Stimulated activated CD8-positive, alpha-beta memory T cell treated with anti-CD3 and anti-CD28 coated beads, Interleukin-4, amount 100 ng/mL, for 48 hours (primary cell): Measurements from ENCODE around the gene RTBDN.
"Not testable (repeated sequence)": the region's sequence is repeated elsewhere in the genome, so short reads cannot be mapped to it uniquely, and the experiment has no call there.

ENCODE experiments used
- DNase-seq: peaks from one replicate; pipeline ENCODE4 v3.0.0-alpha.2; 2020

Gene RTBDN

DNA sequence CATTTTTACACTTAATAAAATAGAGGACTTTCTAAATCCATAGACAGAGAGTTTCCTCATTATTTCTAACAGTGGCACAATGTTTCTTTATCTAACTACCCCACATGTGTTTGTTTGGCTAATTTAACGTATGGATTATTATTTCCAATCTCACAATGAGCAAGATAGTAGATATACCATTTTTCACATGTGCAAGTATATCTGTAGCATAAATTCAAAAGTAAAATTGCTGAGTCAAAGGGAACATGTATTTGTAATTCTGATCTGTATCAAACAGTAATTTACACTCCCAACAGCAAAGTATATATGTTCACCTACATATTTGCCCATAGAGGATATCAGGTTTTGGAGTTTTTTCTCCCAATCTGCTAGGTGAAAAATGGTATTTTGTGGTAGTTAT is 22.3 kb upstream of the RTBDN start:
- DNase-seq, result no peak

DNA sequence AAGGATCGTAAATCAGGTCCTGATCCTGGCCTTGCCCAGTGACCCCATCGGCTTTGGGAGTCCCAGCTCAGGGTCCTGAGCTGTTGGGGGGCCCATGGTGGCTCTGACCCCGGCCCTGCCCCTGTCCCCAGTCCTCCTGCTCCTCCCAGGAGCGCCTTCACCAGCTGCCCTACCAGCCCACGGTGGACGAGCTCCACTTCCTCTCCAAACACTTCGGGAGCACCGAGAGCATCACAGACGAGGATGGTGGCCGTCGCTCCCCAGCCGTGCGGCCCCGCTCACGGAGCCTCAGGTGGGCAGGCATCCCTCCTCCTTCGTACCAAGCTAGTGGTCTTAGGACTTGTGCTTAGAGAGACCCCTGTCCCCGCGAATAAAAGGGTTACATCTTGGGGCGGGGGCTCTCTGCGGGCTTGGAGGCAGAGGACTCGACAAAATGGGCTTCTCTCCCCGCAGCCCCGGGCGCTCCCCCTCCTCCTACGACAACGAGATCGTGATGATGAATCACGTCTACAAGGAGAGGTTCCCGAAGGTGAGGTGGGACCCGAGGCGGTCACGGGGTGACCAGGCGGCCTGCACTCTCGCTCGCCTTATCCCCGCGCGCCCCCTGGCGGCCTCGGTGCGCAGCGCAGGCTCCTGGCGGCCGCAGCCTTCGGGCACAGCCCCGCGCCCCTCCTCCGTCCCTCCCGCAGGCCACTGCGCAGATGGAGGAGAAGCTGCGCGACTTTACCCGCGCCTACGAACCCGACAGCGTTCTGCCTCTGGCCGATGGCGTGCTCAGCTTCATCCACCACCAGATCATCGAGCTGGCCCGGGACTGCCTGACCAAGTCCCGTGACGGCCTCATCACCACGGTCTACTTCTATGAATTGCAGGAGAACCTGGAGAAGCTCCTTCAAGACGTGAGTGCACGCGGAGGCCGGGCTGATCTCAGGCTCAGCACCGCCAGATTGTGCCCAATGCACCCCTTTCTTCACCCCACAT is 13.1 kb upstream of the RTBDN start:
- peak; percentile 95 for DNase-seq

- not testable (repeated sequence) for DNase-seq
Observed at GRCh38 chr19:12846613-12847012, 12.2 kb upstream of the RTBDN start.

DNA sequence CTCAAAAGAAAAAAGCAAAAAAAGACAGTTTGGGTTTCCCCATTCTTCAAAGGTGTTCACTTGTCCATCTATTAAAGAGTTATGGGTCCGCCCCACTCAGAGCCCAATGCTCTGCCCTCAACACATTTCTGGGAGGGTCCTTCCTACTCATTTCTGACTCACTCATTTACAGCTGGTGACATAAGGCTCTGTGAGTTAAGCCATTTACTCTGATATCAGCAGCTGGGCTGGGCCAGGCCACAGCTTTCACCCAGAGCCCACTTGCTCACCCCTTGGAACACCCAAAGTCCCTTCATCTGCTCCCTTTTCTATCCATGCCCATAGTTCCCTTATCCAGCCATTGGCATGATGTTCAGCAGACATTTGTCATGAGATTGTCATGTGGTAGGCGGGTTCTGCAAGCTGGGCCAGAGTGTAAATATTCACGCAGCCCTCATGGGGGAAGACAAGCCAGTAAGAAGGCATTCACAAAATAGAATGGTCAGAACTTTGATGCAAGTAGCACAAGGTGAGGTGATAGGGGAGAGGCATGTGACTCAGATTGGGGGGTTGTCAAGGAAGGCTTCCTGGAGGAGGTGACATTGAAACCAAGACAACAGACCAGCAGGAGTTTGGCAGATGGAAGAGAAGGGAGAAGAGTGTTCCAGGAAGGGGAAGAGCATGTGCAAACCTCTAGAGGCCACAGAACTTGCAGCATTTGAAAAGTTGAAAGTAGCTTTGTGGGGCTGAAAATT is 9.8 kb upstream of the RTBDN start:
- no peak for DNase-seq

DNA sequence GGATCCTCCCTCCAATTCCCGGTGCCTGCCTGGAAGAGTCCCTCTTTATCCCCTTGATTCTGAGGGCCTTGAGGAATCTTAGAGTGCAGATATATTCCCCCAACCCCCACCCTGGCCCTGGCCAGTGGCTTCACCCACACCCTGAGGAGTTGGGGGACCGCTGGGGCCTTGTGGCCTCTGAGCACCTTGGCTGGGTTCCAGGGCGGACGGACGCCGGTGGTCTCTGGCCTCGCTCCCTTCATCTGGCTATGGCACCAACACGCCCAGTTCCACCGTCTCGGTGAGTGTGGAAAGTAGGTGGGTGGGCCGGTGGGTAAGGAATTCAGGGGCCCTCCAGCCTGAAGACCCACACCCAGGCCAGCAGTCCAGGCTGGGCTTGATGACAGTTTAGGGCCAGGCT is 8.9 kb upstream of the RTBDN start:
- DNase-seq, result no peak

DNA sequence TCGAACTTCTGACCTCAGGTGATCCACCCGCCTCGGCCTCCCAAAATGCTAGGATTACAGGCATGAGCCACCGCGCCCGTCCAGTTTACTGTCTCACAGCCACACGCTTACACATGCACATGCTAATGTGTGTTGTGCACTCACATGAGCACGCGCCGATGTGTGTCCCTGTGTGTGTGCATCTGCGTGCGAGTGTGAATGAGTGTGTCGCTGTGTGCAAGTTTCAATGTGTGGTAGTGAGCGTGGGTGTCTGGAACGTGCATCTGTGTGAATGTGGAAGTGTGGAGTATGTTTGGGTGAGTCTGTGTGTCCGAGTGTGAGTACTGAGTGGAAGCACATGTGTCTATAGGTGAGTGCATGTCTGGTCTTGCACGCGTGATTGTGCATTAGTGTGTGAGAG is 8.1 kb upstream of the RTBDN start:
- no peak for DNase-seq

DNA sequence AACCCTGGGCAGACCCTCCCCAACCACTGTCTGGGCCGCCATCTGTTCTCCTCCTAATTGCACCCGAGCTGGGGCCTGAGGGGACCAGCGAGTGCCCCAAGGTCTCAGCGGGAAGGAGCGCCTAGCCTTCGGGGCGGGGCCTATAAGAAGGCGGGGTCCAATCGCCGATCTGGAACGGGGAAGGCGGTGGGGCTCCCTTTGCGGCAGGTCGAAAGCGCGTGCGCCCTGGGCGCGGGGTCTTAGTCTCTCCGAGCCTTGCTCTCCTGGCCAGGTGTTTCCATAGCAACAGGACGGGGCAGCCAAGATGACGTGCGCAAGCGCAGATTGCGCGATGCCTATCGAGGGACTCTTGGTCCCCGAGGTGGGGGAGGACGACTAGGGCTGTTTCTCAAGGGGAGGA is 6.7 kb upstream of the RTBDN start:
- DNase-seq, result peak; percentile 54

- peak; percentile 87 for DNase-seq
Observed at GRCh38 chr19:12840091-12841079, 6.0 kb upstream of the RTBDN start.

DNA sequence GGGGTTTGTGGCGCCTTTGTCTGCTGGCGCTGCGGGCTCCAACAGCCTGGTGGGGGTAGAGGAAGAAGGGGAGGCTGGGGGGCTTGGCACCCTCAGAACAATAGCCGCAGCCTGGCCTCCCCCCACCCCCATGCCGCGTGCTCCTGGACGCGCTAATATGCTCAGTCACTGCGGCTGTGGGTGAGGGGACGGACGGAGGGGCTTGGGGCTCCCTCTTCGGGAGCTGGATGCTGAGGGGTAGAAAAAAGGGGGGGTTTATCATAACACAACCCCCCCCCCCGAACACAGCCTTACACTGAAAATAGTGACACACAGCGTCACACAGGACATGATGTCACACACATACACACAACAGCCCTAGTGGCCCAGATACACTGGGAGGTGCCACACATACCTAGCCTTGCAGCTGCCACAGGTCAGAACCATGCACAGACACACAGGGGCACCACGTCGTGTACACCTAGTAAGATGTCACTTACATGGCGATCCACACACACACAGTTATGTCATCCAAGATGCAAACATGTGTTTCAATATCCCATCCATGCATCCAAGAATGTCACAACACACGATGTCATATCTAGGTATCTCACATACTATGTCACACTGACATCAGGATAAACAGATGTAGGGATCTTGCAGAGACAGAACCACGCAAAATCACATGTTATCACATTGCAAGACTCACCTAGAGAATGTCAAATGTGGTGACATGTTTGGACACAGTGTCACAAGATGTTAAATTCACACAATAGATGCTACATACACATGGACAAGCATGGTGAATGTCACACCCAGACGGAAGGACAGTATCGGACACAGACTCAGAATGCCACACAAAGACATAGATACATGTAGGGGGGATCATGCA is 4.7 kb upstream of the RTBDN start:
- DNase-seq, result peak; percentile 44

DNA sequence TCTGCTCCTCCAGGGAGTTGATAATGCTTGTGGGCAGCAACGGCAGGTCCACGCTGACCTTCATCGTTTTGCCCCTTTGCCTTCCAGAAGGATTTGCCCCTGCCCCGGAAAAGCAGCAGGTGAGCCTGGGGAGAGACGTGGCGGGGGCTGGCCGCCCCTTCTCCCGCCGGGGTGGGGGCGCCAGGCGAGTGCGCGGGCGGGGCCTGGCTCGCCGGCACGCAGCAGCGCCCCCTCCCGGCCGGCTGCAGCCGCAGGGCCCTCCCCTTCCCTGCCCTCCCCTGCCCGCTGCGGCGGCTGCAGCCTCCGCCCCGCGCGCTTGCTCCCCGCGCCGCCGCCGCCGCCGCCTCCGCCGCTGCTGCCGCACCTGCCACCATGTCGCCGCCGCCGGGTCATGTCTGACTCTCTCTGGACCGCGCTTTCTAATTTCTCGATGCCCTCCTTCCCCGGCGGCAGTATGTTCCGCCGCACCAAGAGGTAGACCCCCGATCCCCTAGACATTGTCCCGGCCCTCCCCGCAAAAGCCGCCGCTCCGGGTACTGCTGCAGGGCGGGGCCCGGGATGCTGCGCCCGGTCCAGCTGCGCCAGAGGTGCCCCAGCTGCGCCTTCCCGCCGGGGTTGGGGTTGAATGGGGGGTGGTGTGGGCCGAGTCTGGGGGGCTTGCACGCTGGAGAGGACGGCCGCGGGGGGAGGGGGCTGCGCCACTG is 4.0 kb upstream of the RTBDN start, which contains the start of gene MAST1:
MAST1 (plus strand) TSS at position 334 of the 704 bp plus-strand sequence; CDS start at position 392, 58 bp downstream.
- peak; percentile 72 for DNase-seq

DNA sequence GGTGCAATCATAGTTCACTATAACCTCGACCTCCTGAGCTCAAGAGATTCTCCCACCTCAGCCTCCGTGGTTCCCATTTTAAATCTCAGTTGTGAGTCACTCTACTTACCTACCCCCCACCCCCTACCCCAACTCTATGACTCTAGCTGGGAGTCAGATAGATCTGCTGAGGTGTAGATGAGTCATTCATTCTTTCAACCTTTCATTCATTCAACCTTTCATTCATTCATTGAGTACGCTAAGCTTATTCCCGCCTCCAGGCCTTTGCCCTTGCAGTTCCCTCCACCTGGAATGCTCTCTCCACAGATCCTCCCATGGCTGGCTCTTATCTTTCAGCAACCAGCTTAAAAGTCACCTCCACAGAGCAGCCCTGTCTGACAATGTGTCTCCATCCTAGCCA is 2.8 kb upstream of the RTBDN start:
- no peak for DNase-seq

- DNase-seq, result no peak
Observed at GRCh38 chr19:12836529-12836863, 2.1 kb upstream of the RTBDN start.

GRCh38 chr19:12834976-12835757 is 788 bp upstream of the RTBDN start:
- peak; percentile 53 for DNase-seq

DNA sequence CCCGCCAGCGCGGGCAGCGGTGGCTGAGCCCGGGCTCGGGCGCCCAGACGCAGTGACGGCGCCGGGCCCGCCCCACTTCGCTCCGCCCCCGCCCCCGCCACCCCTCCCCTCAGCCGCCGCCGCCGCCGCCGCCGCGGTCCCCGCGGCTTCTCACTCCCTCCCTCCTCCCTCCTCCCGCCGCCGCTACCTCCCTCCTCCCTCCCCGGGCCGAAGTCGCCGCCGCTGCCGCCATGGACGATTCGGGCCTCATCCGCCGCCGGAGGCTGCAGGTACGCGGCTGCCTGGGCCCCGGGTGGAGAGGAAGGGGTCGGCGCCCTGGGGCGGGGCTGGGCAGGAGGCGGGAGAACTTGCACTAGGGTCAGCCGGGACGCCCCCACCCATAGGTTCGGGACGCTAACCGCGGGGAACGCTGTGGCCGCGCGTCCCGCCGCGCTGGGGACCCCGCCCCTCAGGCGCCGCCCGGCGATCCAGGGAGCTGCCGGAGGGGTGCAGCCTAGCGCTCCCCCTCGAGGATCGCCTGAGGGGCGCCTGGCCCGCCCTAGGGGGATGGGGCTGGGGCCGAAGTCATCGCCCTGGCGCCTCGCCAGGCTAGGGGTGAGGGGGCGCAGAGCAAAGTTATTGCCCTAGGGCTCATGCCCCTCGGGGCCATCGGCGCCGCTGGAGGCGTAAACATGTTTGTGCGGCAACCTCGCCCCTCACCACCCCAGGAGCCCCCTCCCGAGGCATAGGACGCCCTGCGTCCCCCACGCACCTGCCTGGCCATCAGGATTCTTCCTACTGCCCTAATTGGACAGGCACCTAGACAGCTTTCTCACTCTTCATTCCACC is 427 bp downstream of the RTBDN start:
- DNase-seq, result peak; percentile 54

GRCh38 chr19:12833418-12833737 is 1.0 kb downstream of the RTBDN start:
- no peak for DNase-seq

DNA sequence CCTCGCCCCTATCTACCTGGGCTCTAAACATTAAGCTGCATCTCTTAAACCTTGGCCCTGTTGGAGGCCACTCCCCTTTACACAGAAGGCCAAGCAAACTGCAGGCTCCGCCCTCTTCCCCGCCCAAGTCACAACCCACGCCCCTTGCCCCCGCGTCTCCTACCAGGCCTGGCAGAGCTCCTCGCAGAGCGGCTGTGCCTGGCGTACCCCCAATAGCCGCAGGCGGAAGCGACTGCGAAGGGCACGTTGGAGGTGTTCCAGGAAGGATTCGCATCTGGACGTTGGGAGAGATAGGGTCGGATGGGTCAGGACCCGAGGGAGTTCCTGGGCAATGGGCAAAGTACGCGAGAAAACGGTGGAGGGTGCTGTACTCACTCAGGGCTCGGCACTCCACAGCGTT is 5.9 kb downstream of the RTBDN start:
- DNase-seq, result peak; percentile 73

DNA sequence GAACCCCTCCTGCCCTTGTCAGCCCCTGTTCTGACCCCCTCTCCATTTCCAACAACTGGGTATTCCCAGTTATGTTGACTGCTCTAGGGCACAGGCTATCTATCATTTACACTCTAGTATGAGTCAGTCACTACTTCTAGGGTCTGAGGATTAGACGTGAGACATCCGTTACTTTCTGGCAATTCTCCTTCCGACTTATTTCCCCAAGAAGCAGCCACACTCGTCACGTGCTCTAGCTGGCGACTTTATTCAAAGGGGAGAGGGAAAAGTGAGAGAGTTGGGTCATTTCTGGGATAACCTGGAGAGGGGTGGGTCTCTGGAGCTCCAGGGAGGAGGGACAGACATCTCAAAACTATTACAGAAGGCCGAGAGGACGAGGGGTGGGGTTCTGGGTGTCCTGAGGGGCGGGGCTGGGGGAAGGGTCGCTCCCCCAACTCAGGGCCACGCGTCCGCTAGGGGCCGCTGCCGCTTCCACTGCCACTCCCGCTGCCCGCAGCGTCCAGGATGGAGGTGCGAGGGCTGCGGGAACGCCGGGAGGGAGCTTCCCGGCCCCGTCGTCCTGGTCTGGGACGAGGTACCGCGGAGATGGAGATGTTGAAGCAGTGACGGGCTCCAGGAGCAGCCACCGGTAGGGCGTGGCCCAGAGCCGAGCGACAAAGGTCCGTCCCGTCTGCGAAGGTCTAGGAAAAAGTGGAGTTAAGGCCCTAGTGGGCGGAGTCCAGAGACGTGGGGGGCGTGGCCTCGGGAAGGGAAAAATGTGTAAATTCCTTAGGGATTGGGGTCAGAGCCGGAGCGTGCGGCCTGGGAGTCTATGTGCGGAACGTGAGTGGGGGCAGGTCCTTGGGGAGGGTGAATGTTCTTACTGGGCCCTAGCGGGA is 8.9 kb downstream of the RTBDN start:
- DNase-seq, result peak; percentile 59

- DNase-seq, result no peak
Observed at GRCh38 chr19:12821761-12822160, 12.6 kb downstream of the RTBDN start.
